Measurements from ENCODE around the gene ST6GALNAC3.

- TF ChIP-seq CTCF (IDR thresholded peaks at IDR 0.05), result no peak
- TF ChIP-seq POLR2A (IDR thresholded peaks at IDR 0.05), result no peak
Measured at GRCh38 chr1:76055987-76056386, 18.6 kb upstream of the ST6GALNAC3 start.
